Activated T-helper 2 cell treated with anti-CD3 and anti-CD28 coated beads, Interferon-gamma antibody, Interleukin-2, Interleukin-4, amounts not matched to agents 10 μg/mL and 5 μg/mL and 100 μg/mL, durations not matched to agents 14 hours and 24 hours and 36 hours (primary cell): ENCODE results near the gene SDHAF4. TPM values are rescaled to one million over a fixed set of nuclear protein-coding genes. Genes with fewer than 3 reads are reported as not detected.
A peak's percentile ranks its signal among the peaks of the same experiment; 100 is the strongest.

ENCODE experiments used
- DNase-seq: peaks from one replicate; pipeline ENCODE4 v3.0.0; 2021; ENCODE audit warnings: low spot score
- H3K27ac Mint-ChIP-seq: one replicate; pipeline ENCODE4 v1.8.0; 2021; ENCODE audit warnings: mixed read lengths
- H3K27me3 Mint-ChIP-seq: one replicate; pipeline ENCODE4 v1.8.0; 2021; ENCODE audit warnings: low read depth, mixed read lengths
- H3K36me3 Mint-ChIP-seq: one replicate; pipeline ENCODE4 v1.8.0; 2021; ENCODE audit warnings: low read depth, mixed read lengths
- H3K4me1 Mint-ChIP-seq: one replicate; pipeline ENCODE4 v1.8.0; 2021; ENCODE audit warnings: low read depth, mixed read lengths
- H3K4me3 Mint-ChIP-seq: one replicate; pipeline ENCODE4 v1.8.0; 2021; ENCODE audit warnings: low read depth, mild to moderate bottlenecking, moderate library complexity, mixed read lengths
- H3K9me3 Mint-ChIP-seq: one replicate; pipeline ENCODE4 v1.8.0; 2021; ENCODE audit warnings: mixed read lengths
- intact Hi-C: fragments of 100-400 bp; cut with micrococcal nuclease; formaldehyde crosslinking; loops from one replicate; pipeline ENCODE4 v1.15.1; 2023
- total RNA-seq: library from RNA; stranded (reverse); gene quantifications from 2 replicates; pipeline ENCODE4 v1.2.3, GENCODE V29; 2022

The SDHAF4 gene
- total RNA-seq = 10.6 and 12.1 TPM in 2 replicates

DNA sequence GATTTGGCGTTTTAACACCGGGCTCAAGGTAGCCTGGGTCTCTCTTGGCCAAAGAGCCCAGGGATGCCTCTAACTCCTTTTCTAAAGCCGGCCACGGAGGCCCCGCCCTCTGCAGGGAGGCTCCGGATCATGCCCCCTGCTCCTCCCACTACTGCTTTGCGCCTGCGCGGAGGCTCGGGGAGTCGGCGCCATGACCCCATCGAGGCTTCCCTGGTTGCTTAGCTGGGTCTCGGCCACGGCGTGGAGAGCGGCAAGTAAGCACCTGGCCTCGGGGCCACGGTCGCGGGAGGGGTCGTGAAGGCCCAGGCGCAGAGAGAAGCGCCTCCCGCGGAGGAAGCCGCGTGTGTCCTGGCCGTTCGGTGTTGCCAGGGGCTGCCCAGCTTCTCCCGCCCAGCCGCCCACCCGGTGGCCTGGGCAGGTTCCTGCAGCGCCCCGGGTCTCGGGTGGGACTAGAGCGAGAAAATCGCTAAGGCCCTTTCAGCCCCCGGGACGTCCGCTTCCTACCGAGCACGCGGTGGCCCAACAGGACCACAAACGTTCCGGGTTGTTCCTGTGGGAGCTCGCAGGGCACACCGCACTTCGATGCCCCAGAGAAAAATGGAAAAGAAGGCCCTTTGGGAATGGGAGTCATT, at the start of gene SDHAF4:
Gene SDHAF4, plus strand, starts transcription at position 180 of the 632 bp plus-strand sequence. Its CDS starts 11 bp downstream, at position 191.
- Mint-ChIP-seq H3K4me3 (peak within 1 kb of the TSS; percentile 85), H3K9me3 (no peaks in the 10 kb centered on the region), H3K36me3 (peaks cover 25% of the 10 kb centered on the region), H3K27me3 (no peaks in the 10 kb centered on the region), H3K4me1 (peaks cover 12% of the 10 kb centered on the region), H3K27ac (peak within 1 kb of the TSS; percentile 80)
- peak; percentile 90 for DNase-seq
- intact Hi-C loops = loop anchor here (1.0 to 5.0 kb wide), 3 partner anchors 32 to 154 kb away; partner anchors contain the start of genes FAM135A and SMAP1

DNA sequence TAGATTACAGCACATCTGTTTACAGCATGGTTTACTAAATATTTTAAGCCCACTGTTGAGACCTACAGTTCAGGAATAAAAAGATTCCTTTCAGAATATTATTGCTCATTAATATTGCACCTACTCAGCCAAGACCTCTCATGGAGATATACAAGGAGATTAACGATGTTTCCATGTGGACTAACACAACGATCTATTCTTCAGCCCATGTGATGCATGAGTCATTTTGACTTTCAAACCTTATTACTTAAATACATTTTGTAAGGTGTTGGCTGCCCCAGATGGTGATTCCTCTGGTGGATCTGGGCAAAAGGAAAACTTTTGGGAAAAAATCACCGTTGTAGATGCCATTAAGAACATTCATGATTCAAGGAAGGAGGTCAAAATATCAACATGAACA, 48.0 kb upstream of the SDHAF4 start:
- DNase-seq = no peak
- Mint-ChIP-seq H3K27me3 (no peaks in the 10 kb centered on the region), H3K9me3 (no peaks in the 10 kb centered on the region), H3K4me1 (no peaks in the 10 kb centered on the region), H3K4me3 (no peak overlapping the region), H3K36me3 (no peaks in the 10 kb centered on the region), H3K27ac (no peak overlapping the region)
- intact Hi-C loops = no loop called here

DNA sequence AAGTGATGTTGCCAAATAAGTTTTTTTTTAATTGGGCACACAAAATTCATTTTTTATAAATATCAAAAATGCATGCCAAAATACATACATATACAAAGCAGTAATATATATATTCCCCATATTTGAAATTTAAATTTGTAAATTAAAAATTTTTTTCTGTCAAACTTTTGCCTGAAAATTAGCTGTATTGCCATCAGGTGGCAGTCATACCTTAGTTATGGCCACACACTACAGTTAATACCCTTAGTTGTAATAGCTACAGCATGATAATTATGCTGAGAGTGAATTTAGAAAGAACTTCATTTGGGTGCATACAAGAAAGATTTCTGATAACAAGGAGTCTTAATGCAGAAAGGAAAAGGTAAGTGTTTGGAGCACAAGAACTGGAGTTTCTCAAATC, 46.2 kb upstream of the SDHAF4 start:
- DNase-seq = no peak
- no peak overlapping the region for H3K4me3 Mint-ChIP-seq
- H3K27me3 Mint-ChIP-seq = no peaks in the 10 kb centered on the region
- H3K36me3 Mint-ChIP-seq = no peaks in the 10 kb centered on the region
- no peaks in the 10 kb centered on the region for H3K4me1 Mint-ChIP-seq
- H3K27ac Mint-ChIP-seq = no peak overlapping the region
- intact Hi-C loops = loop anchor here (1.0 to 2.0 kb wide), 2 partner anchors 166 to 364 kb away; no protein-coding TSS in a partner anchor
- H3K9me3 Mint-ChIP-seq = no peaks in the 10 kb centered on the region

DNA sequence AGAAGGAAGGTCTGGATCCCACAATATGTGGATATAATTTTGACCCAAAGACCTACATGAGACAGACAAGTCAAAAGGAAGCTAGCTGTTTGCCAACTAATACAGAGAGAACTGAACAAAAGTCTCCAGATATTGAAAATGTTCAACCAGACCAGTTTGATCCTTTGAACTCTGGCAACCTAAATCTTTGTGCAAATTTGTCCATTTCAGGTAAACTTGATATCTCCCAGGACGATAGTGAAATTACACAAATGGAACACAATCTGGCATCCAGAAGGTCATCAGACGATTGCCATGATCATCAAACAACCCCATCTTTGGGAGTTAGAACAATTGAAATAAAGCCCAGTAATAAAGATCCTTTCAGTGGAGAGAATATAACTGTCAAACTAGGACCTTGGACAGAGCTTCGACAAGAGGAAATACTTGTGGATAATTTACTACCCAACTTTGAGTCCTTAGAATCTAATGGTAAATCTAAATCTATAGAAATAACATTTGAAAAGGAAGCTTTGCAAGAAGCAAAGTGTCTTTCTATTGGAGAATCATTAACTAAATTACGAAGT, 41.9 kb upstream of the SDHAF4 start:
- Mint-ChIP-seq H3K4me3 (no peak overlapping the region), H3K36me3 (no peaks in the 10 kb centered on the region), H3K27me3 (no peaks in the 10 kb centered on the region), H3K9me3 (no peaks in the 10 kb centered on the region), H3K27ac (no peak overlapping the region), H3K4me1 (peaks cover 3% of the 10 kb centered on the region)
- intact Hi-C loops = no loop called here
- no peak for DNase-seq

DNA sequence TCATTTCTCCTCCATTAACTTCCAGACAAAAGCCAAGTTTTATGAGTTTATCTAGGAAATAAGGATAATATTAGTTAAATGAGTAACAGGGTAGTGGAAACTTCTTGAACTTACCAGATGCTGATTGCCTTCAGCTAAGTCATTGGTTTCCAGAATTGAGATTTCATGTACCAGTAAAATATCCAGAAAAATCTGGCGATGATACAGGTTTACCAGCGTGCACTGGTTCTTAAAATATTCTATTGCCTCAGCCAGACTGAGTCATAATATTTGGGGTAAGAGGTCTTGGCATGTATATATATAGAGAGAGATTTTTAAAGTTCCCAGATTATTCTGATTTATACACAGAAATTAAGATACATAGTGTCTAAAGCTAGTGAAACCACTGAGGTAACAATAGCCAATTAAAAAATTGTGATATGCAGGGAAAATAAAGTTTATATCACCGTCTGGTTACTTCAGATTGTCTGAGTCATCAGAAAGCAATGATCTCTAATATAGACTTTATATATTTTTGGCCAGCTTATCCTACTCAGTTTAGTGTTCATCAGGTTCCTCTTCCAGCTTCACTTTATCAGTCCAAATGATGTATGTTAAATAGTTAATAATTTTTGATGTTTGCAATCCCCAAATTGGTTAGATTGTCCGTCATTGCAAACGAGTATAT, 39.5 kb upstream of the SDHAF4 start:
- peaks cover 6% of the 10 kb centered on the region for H3K4me1 Mint-ChIP-seq
- DNase-seq = no peak
- no peaks in the 10 kb centered on the region for H3K9me3 Mint-ChIP-seq
- intact Hi-C loops = no loop called here
- no peak overlapping the region for H3K27ac Mint-ChIP-seq
- no peaks in the 10 kb centered on the region for H3K27me3 Mint-ChIP-seq
- H3K4me3 Mint-ChIP-seq = no peak overlapping the region
- no peaks in the 10 kb centered on the region for H3K36me3 Mint-ChIP-seq

DNA sequence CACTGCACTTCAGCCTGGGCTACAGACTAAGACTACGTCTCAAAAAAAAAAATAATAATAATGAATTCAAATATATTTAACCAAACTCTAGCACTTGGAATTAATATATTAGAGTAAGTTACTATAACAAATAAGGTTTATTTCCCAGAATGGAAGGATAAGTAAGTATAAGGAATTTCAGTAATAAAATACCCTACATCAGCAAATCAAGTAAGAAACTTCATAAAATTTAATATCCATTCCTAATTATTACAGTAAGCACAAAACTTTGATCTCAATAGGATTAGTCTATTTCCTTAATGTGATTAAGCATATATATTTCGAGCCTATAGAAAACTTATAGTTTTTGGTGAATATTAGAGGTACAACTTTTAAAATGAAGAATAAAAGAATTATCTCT, 36.7 kb upstream of the SDHAF4 start:
- Mint-ChIP-seq H3K27ac (no peak overlapping the region), H3K4me1 (peaks cover 6% of the 10 kb centered on the region), H3K4me3 (no peak overlapping the region), H3K36me3 (no peaks in the 10 kb centered on the region), H3K27me3 (no peaks in the 10 kb centered on the region), H3K9me3 (no peaks in the 10 kb centered on the region)
- DNase-seq = no peak
- intact Hi-C loops = no loop called here

DNA sequence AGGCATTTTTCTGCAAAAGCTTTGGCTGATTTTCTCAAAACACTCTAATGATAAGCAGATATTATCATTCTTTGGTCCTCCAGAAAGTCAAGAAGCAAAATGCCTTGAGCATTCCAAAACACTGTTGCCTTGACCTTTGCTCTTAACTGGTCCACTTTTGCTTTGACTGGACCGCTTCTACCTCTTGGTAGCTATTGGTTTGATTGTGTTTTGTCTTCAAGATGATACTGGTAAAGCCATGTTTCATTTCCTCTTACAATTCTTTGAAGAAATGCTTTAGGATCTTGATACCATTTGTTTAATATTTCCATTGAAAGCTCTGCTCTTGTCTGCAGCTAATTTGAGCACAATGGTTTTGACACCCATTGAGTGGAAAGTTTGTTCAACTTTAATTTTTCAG, 35.6 kb upstream of the SDHAF4 start:
- intact Hi-C loops = no loop called here
- no peak for DNase-seq
- Mint-ChIP-seq H3K4me3 (no peak overlapping the region), H3K27ac (no peak overlapping the region), H3K36me3 (no peaks in the 10 kb centered on the region), H3K4me1 (peaks cover 4% of the 10 kb centered on the region), H3K9me3 (no peaks in the 10 kb centered on the region), H3K27me3 (no peaks in the 10 kb centered on the region)

DNA sequence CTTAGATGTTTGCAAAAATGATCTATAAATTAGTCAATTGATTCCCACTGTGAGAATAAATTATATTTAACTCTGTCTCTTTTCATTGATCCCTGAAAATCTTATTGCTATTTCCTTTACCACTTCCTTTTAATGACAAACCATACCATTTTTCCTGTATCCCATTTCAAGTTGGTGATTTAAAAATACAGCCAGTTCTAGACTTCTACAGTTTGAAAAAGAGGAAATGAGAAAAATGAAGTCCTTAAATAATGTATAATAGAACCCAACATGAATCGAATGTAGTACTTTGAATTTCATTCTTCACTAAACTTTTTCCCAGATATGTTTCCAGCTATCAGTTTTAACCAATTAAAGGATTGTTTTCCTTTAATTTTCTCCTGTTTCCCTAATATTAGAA, 29.5 kb upstream of the SDHAF4 start:
- intact Hi-C loops = no loop called here
- DNase-seq = no peak
- H3K27ac Mint-ChIP-seq = no peak overlapping the region
- H3K27me3 Mint-ChIP-seq = no peaks in the 10 kb centered on the region
- H3K4me3 Mint-ChIP-seq = no peak overlapping the region
- no peaks in the 10 kb centered on the region for H3K4me1 Mint-ChIP-seq
- no peaks in the 10 kb centered on the region for H3K36me3 Mint-ChIP-seq
- H3K9me3 Mint-ChIP-seq = no peaks in the 10 kb centered on the region

DNA sequence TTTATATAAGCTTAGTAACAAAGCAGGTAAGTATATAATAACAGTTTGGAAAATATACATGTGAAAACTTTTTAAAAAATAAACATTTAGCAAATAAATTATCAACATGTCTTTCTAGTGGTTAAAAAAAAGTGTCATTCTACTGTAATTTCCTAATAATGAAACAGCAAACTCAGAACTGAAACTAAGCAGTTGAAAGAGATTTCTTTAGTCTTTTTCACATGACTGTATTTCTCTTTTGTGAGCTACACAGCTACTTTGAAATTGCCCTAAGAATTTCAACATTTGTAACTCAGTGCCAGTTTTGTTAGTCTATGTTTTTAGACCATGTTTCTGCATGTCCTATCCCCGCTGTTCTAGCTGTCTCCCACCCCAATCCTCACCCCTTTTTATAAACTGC, 28.4 kb upstream of the SDHAF4 start:
- Mint-ChIP-seq H3K36me3 (no peaks in the 10 kb centered on the region), H3K4me1 (no peaks in the 10 kb centered on the region), H3K4me3 (no peak overlapping the region), H3K27me3 (no peaks in the 10 kb centered on the region), H3K27ac (no peak overlapping the region), H3K9me3 (no peaks in the 10 kb centered on the region)
- intact Hi-C loops = no loop called here
- DNase-seq = no peak

DNA sequence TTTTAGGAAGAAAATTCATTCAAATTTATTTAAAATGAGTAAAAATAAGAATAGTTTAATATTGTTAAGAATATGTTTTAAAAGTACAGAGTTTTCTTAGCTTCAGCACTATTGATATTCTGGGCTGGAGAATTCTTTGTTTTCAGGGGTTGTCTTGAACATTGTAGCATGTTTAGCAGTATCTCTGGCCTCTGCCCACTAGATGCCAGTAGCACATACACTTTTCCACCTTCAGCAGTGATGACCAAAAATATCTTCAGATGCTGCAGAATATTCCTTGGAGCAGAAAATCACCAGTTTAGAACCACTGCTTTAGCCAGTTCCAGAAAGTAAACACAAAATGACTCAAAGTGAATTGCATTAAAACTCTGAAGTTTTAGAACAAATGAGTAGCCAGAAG, 19.4 kb upstream of the SDHAF4 start:
- peaks cover 2% of the 10 kb centered on the region for H3K27me3 Mint-ChIP-seq
- H3K4me3 Mint-ChIP-seq = no peak overlapping the region
- no peaks in the 10 kb centered on the region for H3K9me3 Mint-ChIP-seq
- intact Hi-C loops = loop anchor here (1.0 kb wide), 1 partner anchor 139 kb away; no protein-coding TSS in a partner anchor
- no peak for DNase-seq
- H3K27ac Mint-ChIP-seq = no peak overlapping the region
- no peaks in the 10 kb centered on the region for H3K4me1 Mint-ChIP-seq
- no peaks in the 10 kb centered on the region for H3K36me3 Mint-ChIP-seq

DNA sequence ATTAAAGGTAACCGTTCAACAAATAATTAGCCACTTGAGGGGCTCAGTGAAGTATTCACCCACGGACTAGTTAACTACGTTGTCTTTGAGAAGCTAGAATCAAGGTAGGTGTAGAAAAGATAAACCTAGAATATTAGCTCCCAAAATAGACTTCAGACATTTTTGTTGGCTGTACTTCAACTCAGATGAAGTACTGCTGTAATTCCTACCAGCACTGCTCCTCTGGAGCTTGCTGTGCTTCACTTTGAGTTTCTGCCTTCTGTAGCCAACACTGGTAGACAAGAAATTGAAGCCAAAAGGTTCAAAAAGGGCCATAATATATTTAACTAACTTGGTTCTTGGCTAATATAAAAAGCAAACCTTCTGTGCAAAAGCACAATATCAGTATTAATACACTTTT, 18.8 kb upstream of the SDHAF4 start:
- Mint-ChIP-seq H3K27me3 (peaks cover 2% of the 10 kb centered on the region), H3K9me3 (no peaks in the 10 kb centered on the region), H3K4me1 (no peaks in the 10 kb centered on the region), H3K36me3 (no peaks in the 10 kb centered on the region), H3K4me3 (no peak overlapping the region), H3K27ac (no peak overlapping the region)
- no peak for DNase-seq
- intact Hi-C loops = loop anchor here (1.0 kb wide), 1 partner anchor 138 kb away; no protein-coding TSS in a partner anchor

DNA sequence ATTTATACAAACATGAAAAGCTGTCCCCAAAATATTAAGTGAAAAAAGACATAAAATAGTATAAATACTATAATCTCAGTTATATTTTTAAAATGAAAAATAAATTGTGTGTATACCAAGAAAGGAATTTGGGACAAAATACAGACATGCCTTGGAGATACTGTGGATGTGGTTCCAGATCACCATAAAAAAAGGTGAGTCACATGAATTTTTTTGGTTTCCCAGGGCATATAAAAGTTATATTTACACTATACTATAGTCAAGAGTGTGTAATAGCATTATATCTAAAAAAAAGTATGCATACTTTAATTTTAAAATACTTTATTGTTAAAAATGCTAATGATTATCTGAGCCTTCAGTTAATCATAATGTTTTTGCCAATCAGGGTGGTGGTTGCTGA, 17.4 kb upstream of the SDHAF4 start:
- no peaks in the 10 kb centered on the region for H3K4me1 Mint-ChIP-seq
- no peak for DNase-seq
- no peaks in the 10 kb centered on the region for H3K36me3 Mint-ChIP-seq
- H3K27ac Mint-ChIP-seq = no peak overlapping the region
- intact Hi-C loops = no loop called here
- no peak overlapping the region for H3K4me3 Mint-ChIP-seq
- H3K27me3 Mint-ChIP-seq = peaks cover 2% of the 10 kb centered on the region
- no peaks in the 10 kb centered on the region for H3K9me3 Mint-ChIP-seq

DNA sequence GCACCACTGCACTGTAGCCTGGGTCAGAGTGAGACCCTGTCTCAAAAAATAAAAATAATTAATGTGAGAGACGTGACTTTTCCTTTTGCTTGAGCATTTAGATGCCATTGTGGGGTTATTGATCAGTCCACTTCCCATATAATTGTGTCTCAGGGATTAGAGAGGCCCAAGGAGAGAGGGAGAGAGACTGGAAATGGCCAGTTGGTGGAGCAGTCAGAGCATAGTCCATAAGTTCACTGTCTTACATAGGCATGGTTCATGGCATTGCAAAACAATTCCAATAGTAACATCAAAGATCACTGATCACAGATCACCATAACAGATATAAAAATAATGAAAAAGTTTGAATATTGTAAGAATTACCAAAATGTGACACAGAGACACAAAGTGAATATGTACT, 15.2 kb upstream of the SDHAF4 start:
- H3K36me3 Mint-ChIP-seq = no peaks in the 10 kb centered on the region
- no peak overlapping the region for H3K4me3 Mint-ChIP-seq
- intact Hi-C loops = no loop called here
- peaks cover 2% of the 10 kb centered on the region for H3K27me3 Mint-ChIP-seq
- no peaks in the 10 kb centered on the region for H3K4me1 Mint-ChIP-seq
- H3K9me3 Mint-ChIP-seq = no peaks in the 10 kb centered on the region
- H3K27ac Mint-ChIP-seq = no peak overlapping the region
- DNase-seq = no peak
